ENCODE measurements around the gene AMN. TPM values are rescaled to one million over a fixed set of nuclear protein-coding genes. Genes with fewer than 3 reads are reported as not detected.

The AMN gene
- total RNA-seq, 1 experiment from 2014 or later: 21.8 TPM

GRCh38 chr14:102883554-102883953 lies 38.9 kb upstream of the AMN start:
- H3K4me2 ChIP-seq: no peak overlapping the region
- intact Hi-C loops (cut with micrococcal nuclease; ENCODE audit: unreplicated experiment): no loop called here
- H3K36me3 ChIP-seq (ENCODE audit: low read depth): no peaks in the 10 kb centered on the region
- no peak overlapping the region for H3K4me3 ChIP-seq
- DNase-seq: no peak
- H3K9me3 ChIP-seq (ENCODE audit: insufficient read depth, low read depth): no peaks in the 10 kb centered on the region
- H3K9me2 ChIP-seq (ENCODE audit: insufficient read depth): no peaks in the 10 kb centered on the region
- H3K27me3 ChIP-seq (ENCODE audit: insufficient read depth, low read depth): no peaks in the 10 kb centered on the region
- ChIA-PET CTCF (no interaction called here), POLR2A (ENCODE audit: unreplicated experiment) (no interaction called here)
- no peak overlapping the region for H2AFZ ChIP-seq
- no peak overlapping the region for H3K27ac ChIP-seq
- TF ChIP-seq EZH2 (IDR thresholded peaks at IDR 0.05; ENCODE audit: low read depth) (no peak), CTCF (conservative IDR thresholded peaks at IDR 0.05) (no peak)
- no peaks in the 10 kb centered on the region for H4K20me1 ChIP-seq (ENCODE audit: insufficient read depth)
- peaks cover 3% of the 10 kb centered on the region; the same call in 1 of the 2 replicates for H3F3A ChIP-seq (ENCODE audit: insufficient read depth, low read depth)
- H3K79me2 ChIP-seq (ENCODE audit: low read depth): no peaks in the 10 kb centered on the region
- no peaks in the 10 kb centered on the region for H3K4me1 ChIP-seq (replicated peaks; ENCODE audit: insufficient read depth)
- no TSS peak for BruUV-seq (replicated peaks)

GRCh38 chr14:102885737-102886447 lies 36.6 kb upstream of the AMN start:
- TF ChIP-seq CTCF (conservative IDR thresholded peaks at IDR 0.05) (no peak), EZH2 (IDR thresholded peaks at IDR 0.05; ENCODE audit: low read depth) (no peak)
- no peaks in the 10 kb centered on the region for H4K20me1 ChIP-seq (ENCODE audit: insufficient read depth)
- H3K9me3 ChIP-seq (ENCODE audit: insufficient read depth, low read depth): no peaks in the 10 kb centered on the region
- peaks cover 9% of the 10 kb centered on the region; the same call in 1 of the 2 replicates for H3F3A ChIP-seq (ENCODE audit: insufficient read depth, low read depth)
- BruUV-seq (replicated peaks): no TSS peak
- H3K36me3 ChIP-seq (ENCODE audit: low read depth): no peaks in the 10 kb centered on the region
- no peak for DNase-seq
- POLR2A ChIA-PET (ENCODE audit: unreplicated experiment): no interaction called here
- no peaks in the 10 kb centered on the region for H3K79me2 ChIP-seq (ENCODE audit: low read depth)
- H3K4me3 ChIP-seq: no peak overlapping the region
- intact Hi-C loops (cut with micrococcal nuclease; ENCODE audit: unreplicated experiment): no loop called here
- H3K27me3 ChIP-seq (ENCODE audit: insufficient read depth, low read depth): no peaks in the 10 kb centered on the region
- H3K4me2 ChIP-seq: no peak overlapping the region
- CTCF ChIA-PET: no interaction called here
- H3K27ac ChIP-seq: no peak overlapping the region
- no peaks in the 10 kb centered on the region for H3K9me2 ChIP-seq (ENCODE audit: insufficient read depth)
- H2AFZ ChIP-seq: no peak overlapping the region
- H3K4me1 ChIP-seq (replicated peaks; ENCODE audit: insufficient read depth): no peaks in the 10 kb centered on the region

GRCh38 chr14:102888748-102889147 lies 33.7 kb upstream of the AMN start:
- no peak for DNase-seq
- no peaks in the 10 kb centered on the region for H3K9me3 ChIP-seq (ENCODE audit: insufficient read depth, low read depth)
- no peaks in the 10 kb centered on the region for H3K27me3 ChIP-seq (ENCODE audit: insufficient read depth, low read depth)
- intact Hi-C loops (cut with micrococcal nuclease; ENCODE audit: unreplicated experiment): no loop called here
- no peak overlapping the region for H3K4me3 ChIP-seq
- ChIA-PET CTCF (no interaction called here), POLR2A (ENCODE audit: unreplicated experiment) (no interaction called here)
- H4K20me1 ChIP-seq (ENCODE audit: insufficient read depth): no peaks in the 10 kb centered on the region
- no peaks in the 10 kb centered on the region for H3K4me1 ChIP-seq (replicated peaks; ENCODE audit: insufficient read depth)
- H3K79me2 ChIP-seq (ENCODE audit: low read depth): no peaks in the 10 kb centered on the region
- peaks cover 9% of the 10 kb centered on the region; the same call in 1 of the 2 replicates for H3F3A ChIP-seq (ENCODE audit: insufficient read depth, low read depth)
- no TSS peak for BruUV-seq (replicated peaks)
- no peak overlapping the region for H2AFZ ChIP-seq
- TF ChIP-seq EZH2 (IDR thresholded peaks at IDR 0.05; ENCODE audit: low read depth) (no peak), CTCF (conservative IDR thresholded peaks at IDR 0.05) (no peak)
- H3K27ac ChIP-seq: no peak overlapping the region
- H3K36me3 ChIP-seq (ENCODE audit: low read depth): no peaks in the 10 kb centered on the region
- H3K9me2 ChIP-seq (ENCODE audit: insufficient read depth): no peaks in the 10 kb centered on the region
- H3K4me2 ChIP-seq: no peak overlapping the region
